HG02938 (cell line): ENCODE data around the gene SAMMSON.

Experiments used
- ATAC-seq: cut with Tn5 transposase; IDR thresholded peaks from one replicate; pipeline ENCODE4 v1.9.1; 2021; ENCODE audit warnings: mild to moderate bottlenecking, moderate library complexity; ENCODE audit not compliant: unreplicated experiment

Gene SAMMSON

DNA sequence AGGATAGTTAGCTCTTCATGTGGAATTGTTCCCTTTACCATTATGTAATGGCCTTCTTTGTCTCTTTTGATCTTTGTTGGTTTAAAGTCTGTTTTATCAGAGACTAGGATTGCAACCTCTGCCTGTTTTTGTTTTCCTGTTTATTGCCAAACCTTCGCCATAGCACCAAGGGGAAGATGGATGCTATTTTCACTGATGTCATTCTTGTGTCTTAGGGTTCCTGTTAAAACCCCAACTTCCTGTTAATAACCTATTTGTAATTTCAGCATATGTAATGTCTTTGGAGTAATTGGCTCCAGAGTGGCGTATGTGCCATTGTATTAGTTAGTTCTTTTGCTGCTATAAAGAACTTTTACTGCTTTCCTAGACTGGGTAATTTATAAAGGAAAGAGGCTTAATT lies 10.8 kb downstream of the SAMMSON start:
- ATAC-seq, result no peak

GRCh38 chr3:70011582-70011981 lies 12.0 kb downstream of the SAMMSON start:
- no peak for ATAC-seq

DNA sequence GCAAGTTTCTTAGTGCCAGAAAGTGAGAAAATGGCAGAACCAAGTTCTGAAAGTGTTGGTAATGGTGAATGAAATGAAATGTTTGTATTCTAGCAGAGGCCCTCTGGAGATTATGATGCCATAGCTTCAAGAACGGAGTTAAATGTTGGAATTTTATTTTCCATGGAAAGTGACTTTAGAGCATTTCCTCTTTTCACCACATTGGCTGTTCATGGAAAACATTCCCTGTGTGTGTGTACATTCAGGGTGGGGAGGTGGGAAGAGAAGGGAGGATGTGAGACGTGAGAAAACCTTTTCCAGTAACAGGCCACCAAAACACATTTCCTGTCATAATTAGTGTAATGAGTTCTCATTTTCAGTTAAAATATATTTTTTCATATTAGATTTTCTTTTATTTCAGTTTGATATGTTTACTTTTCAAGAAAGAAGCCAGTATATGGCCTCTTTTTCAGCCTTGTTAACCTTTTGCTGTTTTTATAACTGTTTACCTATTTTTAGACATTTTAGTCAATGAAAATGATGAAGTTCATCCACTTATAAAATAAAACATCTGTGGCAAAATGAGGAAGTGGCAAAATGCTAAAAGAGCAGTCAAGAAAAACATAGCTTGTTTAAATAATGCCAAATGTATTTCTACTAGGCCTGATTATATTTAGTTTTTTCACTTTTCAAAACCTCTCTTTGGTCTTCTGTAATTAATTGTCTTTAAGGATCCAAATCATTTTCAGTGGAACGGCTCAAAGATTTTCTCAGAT lies 21.6 kb downstream of the SAMMSON start:
- ATAC-seq, result no peak

- ATAC-seq, result no peak
These were observed 28.8 kb downstream of the SAMMSON start for GRCh38 chr3:70028361-70028760.

DNA sequence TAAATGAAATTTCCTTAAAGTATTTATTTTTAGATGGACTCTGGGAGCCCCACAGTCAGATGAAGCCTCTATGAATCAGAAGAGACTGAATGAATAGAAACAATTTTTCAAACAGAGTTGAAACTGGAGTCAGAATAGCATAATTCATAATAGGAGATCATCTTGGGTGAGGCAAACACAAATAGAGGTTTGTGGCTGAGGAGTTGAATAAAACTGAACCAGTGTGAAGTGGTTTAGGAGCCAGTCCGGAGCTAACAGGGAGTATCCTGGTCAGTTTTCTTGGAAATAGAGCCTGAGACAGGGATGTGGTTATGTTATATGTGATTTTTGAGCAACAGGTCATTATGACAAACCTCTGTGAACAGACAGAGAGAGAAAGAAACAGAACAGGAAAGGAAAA lies 39.2 kb downstream of the SAMMSON start:
- ATAC-seq, result no peak

GRCh38 chr3:70040386-70040785 lies 40.9 kb downstream of the SAMMSON start:
- no peak for ATAC-seq

DNA sequence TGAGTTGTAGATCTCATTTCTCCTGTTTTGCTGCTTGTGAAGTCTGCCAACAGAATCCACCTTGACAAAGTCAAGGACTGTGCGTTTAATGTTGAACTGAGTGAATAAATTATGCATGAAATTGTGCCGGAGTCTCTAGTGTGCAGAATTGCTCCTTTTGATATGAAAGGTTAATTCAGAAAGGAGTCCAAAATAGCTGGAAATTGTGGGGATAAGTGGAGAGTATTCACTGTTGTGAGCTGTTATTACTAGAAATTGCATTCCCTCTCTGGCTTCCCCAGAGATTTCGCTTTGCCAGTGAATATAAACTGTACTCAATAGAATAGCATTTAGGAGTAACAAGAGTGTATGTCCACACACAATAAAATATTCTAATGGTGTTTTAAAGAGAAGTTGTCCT lies 43.1 kb downstream of the SAMMSON start:
- ATAC-seq, result no peak

- ATAC-seq, result no peak
These were observed 50.2 kb downstream of the SAMMSON start for GRCh38 chr3:70049761-70050160.

DNA sequence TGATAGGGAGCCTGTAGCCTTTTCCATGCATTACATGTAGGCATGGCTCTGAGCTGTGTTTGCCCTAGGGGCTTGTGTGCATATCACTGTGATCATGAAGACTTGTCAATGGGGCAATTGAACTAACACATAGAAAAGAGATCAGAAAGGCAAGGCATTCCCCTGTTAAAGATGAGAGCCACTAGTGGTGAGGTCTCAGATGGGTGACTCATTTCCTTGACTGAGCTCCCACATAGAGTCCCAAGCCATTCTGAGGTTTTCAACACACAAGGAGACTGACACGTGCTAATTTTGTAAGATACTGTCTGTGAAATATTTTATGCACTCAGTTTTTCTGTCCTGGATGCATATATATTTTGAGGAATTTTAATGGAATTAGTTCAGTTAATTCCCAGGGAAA lies 53.8 kb downstream of the SAMMSON start:
- no peak for ATAC-seq

- no peak for ATAC-seq
These were observed 56.5 kb downstream of the SAMMSON start for GRCh38 chr3:70056081-70056480.

- ATAC-seq, result no peak
These were observed 57.9 kb downstream of the SAMMSON start for GRCh38 chr3:70057426-70057825.

- no peak for ATAC-seq
These were observed 61.6 kb downstream of the SAMMSON start for GRCh38 chr3:70061096-70061495.

- no peak for ATAC-seq
These were observed 64.8 kb downstream of the SAMMSON start for GRCh38 chr3:70064194-70064779.

GRCh38 chr3:70065696-70066253 lies 66.2 kb downstream of the SAMMSON start:
- no peak for ATAC-seq

GRCh38 chr3:70067860-70068521 lies 68.5 kb downstream of the SAMMSON start:
- no peak for ATAC-seq

- no peak for ATAC-seq
These were observed 70.0 kb downstream of the SAMMSON start for GRCh38 chr3:70069557-70069956.

GRCh38 chr3:70071138-70071537 lies 71.6 kb downstream of the SAMMSON start:
- no peak for ATAC-seq

DNA sequence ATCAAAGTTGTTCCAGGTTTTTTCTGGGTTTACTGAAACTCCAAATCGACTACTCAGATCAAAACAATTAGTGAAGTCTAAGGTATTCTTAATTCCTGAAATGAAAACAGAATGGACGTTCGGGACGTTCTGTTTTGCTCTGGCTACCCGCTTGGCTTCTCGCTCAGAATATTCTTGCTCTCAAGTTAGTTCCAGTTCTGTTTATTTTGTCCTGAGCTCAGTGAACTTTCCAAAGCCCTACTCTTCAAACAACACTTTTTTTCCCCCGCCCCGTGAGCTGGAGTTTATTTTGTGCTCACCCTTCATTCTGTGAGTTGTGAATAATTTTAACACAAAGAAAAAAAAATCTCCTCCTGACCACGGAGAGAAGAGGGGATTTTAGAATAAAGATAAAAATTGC lies 72.6 kb downstream of the SAMMSON start:
- no peak for ATAC-seq

DNA sequence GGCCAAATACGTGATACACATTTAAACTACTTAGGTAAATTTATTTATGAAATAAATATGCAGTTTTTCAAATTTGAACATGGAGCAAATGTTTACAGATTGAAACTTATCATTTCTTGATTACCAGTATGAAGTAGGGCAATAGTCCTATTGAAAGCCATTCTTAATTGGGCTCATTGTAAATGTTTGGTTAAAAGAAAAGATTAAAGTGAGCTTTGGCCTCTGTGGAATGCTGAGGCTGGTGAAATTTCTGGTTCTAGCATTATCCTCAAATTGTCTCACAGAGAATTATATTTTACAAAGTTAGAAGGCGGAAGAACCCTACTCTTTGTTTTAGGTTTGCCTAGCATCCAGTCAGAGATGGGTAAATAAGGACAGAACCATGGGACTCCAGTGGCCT lies 73.2 kb downstream of the SAMMSON start:
- ATAC-seq, result no peak

- ATAC-seq, result no peak
These were observed 75.6 kb downstream of the SAMMSON start for GRCh38 chr3:70075101-70075500.

DNA sequence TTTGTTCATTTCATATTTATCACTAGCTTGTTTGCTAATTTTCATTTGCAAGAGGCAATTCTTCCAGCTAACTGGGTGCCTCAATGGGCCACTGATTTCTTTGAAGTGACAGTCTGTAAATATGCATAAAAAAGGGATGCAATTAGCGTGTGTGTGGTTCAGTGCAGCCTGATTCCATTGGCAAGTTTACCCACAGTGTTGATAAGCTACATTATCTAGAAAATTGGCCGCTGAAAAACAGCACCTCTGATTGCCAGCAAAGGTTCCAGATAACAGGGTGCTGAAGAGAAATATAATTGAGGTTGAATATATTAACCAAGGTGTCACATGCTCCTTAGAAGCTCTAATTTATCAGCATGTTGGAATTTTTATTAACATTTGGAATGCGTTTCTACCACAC lies 76.9 kb downstream of the SAMMSON start:
- ATAC-seq, result no peak

DNA sequence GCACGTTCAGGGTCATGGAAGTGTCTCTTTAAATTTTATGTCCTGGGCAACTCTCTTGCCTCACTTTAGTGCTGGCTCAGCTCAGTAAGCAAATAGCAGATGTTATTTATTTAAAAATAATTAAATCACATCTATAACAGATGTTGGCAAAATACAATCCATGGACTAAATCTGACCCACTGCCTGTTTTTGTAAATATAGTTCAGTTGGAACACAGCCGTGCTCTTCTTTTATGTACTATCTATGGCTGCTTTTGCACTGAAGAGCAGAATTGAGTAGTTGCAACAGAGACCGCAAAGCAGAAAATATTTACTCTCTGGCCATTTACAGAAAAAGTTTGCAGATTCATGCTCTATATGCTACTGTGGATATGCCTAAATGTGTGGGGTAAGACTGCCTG lies 79.2 kb downstream of the SAMMSON start:
- ATAC-seq, result no peak
